UCSD-AML1 (cell line): ENCODE results near the gene GSK3A.

Experiments used
- DNase-seq: peaks from one replicate; lab custom pipeline; 2025; ENCODE audit not compliant: unreplicated experiment; lab: John Stamatoyannopoulos, UW

GSK3A gene

GRCh38 chr19:42201489-42202289 lies 40.7 kb downstream of the GSK3A start:
- peak; percentile 59 for DNase-seq

- no peak for DNase-seq
Measured at GRCh38 chr19:42200116-42200715, 42.2 kb downstream of the GSK3A start.

GRCh38 chr19:42199440-42200115 lies 42.8 kb downstream of the GSK3A start:
- DNase-seq, result peak; percentile 91

GRCh38 chr19:42198676-42199439 lies 43.5 kb downstream of the GSK3A start:
- DNase-seq, result peak; percentile 87

GRCh38 chr19:42197375-42197817 lies 45.0 kb downstream of the GSK3A start:
- DNase-seq, result peak; percentile 65

- no peak for DNase-seq
Measured at GRCh38 chr19:42196011-42197001, 46.1 kb downstream of the GSK3A start.

- no peak for DNase-seq
Measured at GRCh38 chr19:42193706-42194105, 48.7 kb downstream of the GSK3A start.

GRCh38 chr19:42193294-42193693 lies 49.1 kb downstream of the GSK3A start:
- DNase-seq, result no peak

GRCh38 chr19:42191855-42192254 lies 50.5 kb downstream of the GSK3A start:
- no peak for DNase-seq

- no peak for DNase-seq
Measured at GRCh38 chr19:42191330-42191729, 51.1 kb downstream of the GSK3A start.

GRCh38 chr19:42189133-42189532 lies 53.3 kb downstream of the GSK3A start:
- DNase-seq, result no peak

GRCh38 chr19:42188665-42189064 lies 53.7 kb downstream of the GSK3A start:
- no peak for DNase-seq

- DNase-seq, result peak; percentile 37
Measured at GRCh38 chr19:42185277-42185676, 57.1 kb downstream of the GSK3A start.

GRCh38 chr19:42184401-42184861 lies 58.0 kb downstream of the GSK3A start:
- peak; percentile 66 for DNase-seq
